ENCODE measurements around the gene OR2M4.
"Not testable (repeated sequence)": the region's sequence is repeated elsewhere in the genome, so short reads cannot be mapped to it uniquely, and the experiment has no call there.

Gene OR2M4, protein sequence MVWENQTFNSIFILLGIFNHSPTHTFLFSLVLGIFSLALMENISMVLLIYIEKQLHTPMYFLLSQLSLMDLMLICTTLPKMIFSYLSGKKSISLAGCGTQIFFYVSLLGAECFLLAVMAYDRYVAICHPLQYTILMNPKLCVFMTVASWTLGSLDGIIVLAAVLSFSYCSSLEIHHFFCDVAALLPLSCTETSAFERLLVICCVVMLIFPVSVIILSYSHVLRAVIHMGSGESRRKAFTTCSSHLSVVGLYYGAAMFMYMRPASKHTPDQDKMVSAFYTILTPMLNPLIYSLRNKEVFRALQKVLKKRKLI

DNA sequence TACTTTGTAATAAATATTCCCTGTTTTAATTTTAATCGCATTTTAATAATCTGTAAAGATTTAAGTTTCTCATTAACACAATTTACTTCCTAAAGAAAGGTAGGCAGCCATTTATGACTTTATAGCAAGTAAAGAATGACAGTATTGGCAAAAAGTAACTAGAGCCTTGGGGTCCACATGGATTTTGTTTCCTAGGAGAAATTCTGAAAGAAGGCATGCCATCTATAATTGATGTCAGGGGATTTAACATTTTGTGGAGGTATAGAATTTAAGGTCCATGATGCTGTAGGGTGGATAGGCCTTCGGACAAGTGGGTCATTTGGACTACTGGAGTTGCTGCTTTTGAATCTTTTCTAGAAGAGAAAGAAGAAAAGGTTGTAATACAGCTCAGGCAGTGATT, at the start of gene OR2M4:
Gene OR2M4, plus strand, starts transcription at position 301 of the 400 bp plus-strand sequence. CDS start 7,512 bp downstream, outside the sequence.
- no peak for DNase-seq

DNA sequence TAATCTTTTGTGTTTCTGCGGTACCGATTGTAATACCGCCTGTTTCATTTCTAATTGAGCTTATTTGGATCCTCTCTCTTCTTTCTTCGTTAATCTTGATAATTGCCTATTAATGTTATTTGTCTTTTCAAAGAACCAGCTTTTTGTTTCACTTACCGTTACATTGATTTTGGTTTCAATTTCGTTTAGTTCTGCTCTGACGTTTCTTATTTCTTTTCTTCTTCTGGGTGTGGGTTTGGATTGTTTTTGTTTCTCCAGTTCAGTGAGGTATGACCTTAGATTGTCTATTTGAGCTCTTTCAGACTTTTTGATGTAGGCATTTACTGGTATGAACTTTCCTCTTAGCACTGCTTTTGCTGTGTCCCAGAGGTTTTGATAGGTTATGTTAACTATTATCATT, 47.2 kb upstream of the OR2M4 start:
- DNase-seq: no peak

DNA sequence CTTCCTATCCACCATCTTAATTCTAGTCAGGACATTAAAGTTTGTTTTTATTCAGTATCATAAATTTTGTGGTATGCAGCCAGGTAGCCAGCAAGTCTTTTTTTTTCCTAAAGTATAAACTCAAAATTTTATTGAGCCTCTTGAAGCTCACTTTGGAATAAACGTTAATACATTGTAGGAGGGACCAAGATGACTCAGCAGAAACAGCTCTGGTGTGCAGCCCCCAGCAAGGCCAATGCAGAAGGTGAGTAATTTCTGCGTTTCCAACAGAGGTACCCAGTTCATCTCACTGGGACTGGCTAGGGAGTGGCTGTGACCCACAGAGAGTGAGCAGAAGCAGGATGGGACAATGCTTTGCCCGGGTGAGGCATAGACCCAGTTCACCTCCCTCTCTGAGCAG, 43.9 kb upstream of the OR2M4 start:
- no peak for DNase-seq

DNA sequence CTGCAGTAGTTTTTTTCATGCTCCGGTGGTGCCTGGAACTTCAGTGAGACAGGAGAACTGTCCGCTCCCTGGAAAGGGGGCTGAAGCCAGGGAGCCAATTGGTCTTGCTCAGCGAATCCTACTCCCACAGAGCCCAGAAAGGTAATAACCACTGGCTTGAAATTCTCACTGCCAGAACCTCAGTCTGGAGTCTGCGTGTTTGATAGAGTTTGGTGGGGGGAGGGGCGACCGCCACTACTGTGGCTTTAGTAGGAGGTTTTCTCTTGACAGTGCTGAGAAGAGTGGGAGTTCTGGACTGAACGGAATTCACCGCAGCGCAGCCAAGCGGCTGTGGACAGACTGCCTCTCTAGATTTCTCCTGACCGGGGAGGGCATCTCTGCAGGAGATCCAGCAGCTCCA, 42.2 kb upstream of the OR2M4 start:
- DNase-seq: no peak

DNA sequence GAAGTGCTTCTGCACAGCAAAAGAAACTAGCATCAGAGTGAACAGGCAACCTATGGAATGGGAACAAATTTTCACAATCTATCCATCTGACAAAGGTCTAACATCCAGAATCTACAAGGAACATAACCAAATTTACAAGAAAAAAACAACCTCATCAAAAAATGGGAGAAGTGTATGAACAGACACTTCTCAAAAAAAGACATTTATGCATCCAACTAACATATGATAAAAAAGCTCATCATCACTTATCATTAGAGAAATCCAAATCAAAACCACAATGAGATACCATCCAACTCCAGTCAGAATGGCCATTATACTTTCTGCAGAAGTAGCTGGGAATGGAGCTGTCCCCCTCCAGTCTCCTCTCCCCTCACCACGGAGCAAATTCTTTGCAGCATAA, 37.1 kb upstream of the OR2M4 start:
- DNase-seq: no peak

DNA sequence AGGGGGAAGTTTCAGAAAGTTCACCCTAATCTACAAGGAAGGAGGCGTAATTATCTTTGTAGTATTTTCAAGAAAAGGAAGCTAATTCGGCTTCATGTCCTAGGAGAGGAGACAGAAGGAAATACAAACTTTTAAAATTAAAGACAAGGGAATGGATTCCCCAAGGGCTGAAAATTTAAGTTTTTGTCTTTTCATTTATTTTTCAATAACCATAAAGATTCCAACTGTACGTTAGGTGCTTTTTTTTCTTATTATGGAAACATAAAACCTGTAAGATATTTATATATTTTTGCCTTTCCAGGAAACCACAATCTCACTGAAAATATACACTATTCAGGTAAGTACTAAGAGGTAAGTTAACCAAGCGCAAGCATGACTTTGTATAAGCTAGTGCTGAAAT, 34.3 kb upstream of the OR2M4 start, which contains the start of gene OR2M3:
Gene OR2M3, plus strand, starts transcription at position 301 of the 400 bp plus-strand sequence. CDS start 5,803 bp downstream, outside the sequence.
- no peak for DNase-seq

DNA sequence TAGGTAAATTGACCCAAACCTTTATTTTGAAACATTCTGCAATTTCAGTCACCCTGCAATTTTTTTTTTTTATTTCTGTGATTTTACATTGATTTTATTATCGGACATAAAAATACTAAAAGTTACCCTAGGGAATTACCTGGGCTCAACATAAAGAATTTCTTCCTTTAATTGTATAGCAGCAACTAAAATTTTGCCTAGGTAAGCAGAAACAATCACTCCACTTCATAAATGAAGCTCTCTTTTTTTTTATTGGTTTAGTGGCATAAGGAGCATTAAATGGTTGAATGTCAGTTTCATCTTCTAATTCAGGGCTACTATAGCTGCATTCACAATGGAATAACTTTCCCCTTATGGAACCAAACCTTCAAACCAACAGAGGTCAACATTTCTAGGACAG, 15.3 kb upstream of the OR2M4 start:
- no peak for DNase-seq

DNA sequence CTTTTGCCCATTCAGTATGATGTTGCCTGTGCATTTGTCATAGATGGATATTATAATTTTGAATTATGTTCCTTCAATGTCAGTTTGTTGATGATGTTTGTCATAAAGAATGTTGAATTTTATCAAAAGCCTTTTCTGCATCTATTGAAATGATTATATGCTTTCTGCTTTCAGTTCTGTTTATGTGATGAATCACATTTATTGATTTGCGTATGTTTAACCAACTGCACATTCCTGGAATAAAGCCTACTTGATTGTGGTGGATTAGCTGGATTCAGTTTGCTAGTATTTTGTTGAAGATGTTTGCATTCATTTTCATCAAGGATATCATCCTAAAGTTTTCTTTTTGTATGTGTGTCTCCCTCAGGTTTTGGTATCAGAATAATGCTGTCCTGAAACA, 5.7 kb upstream of the OR2M4 start:
- DNase-seq: no peak

DNA sequence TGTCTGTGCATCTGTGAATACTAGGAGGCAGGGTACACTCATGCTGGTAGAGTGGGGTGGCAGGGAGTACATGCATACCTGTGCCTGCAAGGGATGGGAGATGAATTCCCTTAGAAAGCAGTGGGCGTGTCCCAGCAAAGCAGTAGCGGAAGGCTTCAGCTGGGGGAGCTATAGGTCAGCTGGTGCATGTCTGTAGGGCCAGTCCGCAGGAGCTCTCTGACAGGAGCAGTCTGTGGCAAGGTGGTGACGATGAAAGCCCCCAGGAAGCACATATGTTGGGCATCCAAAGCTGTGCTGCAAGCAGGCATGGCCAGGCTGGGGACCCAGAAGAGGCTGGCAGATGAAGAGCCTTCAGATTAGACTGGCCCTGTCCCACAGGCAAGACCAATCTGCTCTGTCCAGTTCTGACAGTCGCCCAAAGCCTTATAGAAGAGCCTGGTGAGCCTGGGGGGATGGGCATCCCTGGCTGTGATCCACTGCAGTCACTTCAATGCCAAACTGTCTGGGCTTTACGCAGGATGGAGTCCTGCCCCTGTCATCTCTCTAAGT, 1.8 kb upstream of the OR2M4 start:
- DNase-seq: no peak

DNA sequence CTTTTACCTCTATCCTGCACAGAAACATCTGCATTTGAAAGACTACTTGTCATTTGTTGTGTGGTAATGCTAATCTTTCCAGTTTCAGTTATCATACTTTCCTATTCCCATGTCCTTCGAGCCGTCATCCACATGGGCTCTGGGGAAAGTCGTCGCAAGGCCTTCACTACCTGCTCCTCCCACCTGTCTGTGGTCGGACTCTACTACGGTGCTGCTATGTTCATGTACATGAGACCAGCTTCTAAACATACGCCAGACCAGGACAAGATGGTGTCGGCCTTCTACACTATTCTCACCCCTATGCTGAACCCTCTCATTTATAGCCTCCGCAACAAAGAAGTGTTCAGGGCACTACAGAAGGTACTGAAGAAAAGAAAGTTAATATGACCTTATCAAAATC, 8.3 kb downstream of the OR2M4 start:
- no peak for DNase-seq

DNA sequence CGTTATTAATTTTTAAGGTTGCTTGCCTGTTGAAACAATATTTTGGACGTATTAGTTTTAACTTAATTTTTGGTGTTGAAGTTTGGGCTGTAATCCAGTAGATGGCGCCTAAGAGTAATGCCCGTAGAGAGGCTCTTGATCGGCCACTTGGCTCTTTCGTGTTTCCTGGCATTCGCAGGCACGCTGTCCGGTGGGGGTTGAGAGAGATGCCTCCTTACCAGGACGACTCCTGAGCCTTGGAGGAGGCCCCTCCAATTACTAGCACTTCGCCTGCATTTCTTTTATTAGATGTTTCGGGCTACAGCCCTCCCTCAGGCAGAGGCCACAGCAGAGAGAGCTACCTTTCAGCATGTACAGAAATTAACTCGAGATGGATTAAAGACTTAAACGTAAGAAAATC, 12.0 kb downstream of the OR2M4 start:
- DNase-seq: peak; percentile 32

DNA sequence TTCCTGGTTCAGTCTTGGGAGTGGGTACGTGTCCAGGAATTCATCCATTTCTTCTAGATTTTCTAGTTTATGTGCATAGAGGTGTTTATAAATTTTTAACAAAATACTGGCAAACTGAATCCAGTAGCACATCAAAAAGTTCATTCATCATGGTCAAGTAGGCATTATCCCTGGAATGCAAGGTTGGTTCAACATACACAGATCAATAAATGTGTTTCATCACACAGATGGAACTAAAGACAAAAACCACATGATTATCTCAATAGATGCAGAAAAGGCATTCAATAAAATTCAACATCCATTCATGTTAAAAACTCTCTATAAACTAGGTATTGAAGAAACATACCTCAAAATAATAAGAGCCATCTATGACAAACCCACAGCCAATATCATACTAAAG, 28.1 kb downstream of the OR2M4 start:
- not testable (repeated sequence) for DNase-seq

DNA sequence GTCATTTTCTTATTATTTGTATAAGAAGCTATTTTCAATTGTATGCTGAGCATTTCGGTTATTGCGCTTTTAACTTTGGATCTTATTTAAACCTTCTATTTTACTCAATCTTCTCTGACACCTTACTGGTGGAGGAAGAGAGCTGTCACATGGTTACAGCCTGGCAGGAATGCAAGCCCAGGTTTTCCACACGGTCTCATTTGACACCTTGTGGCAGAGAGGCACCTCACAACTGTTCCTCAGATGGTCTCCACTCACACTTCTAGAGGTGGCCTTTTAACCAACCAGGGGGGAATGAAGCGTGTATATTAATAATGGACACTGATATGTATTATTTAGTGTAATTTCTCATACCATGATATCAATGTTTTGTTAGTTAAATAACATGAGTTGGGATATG, 37.0 kb downstream of the OR2M4 start:
- no peak for DNase-seq

DNA sequence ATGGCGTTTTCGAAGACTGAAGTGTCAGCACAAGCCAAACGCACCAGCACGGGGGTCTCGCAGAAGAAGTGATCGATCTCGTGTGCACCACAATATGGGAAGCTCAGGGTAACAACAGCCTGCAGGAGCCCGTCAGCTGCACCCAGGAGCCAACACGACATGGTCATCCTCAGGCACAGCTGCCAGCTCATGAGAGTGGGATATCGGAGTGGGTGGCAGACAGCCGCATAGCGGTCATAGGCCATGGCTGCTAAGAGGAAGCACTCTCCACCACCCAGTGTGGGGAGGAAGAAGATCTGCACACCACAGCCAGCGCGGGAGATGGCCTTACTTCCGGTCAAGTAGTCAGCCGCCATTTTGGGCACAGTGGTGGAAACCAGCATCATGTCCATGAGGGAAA, 42.0 kb downstream of the OR2M4 start:
- not testable (repeated sequence) for DNase-seq

DNA sequence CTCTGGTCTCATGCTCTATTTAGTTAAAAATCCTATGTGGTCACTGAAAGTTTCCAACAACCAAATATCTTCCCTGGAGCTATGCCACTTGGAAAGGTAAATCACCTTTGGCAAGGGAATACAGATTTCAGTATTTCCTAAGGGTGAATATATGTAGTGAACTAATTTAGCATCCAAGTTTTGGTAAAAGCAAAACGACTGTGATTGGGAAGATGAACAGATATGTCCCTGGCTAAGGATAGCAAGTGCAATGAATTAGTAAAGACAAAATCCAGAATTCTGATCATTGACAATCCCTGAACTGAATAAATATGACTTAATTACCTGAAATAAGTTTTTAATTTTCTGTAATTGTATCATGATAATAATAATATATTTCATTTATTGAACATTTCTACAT, 46.7 kb downstream of the OR2M4 start, which contains the start of gene OR2T33:
Gene OR2T33, minus strand, starts transcription at position 101 of the 400 bp plus-strand sequence. CDS start 4,162 bp downstream, outside the sequence.
- no peak for DNase-seq

DNA sequence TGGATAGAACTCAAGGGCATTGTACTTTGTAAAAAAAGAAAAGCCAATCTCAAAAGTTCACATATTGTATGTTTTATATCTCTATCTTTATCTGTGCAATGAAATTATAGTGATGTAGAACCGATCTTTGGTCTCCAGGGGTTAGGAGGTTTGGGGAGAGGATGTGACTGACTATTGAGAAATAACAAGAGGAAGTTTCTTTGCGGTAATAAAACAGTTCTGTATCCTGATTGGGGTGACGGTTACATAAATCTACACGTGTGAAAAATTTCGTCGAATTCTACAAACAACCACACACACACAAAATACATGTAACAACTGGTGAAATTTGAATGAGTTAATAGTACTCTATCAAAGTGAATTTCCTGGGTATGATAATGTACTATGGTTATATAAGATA, 57.2 kb downstream of the OR2M4 start:
- no peak for DNase-seq

Data from CD4-positive, alpha-beta T cell treated with Interleukin-10 for 1 hour (primary cell).